Measurements from ENCODE around the gene PNMA3. TPM values are rescaled to one million over a fixed set of nuclear protein-coding genes. Genes with fewer than 3 reads are reported as not detected.

PNMA3 gene
- total and polyA plus RNA-seq, 2 of the 4 experiments (the other 2 are of a cell fraction): 0.03 TPM; not detected in 1

- Histone ChIP-seq H3K14ac (replicated peaks; ENCODE audit: low read depth, low read length) (no peak overlapping the region), H3K56ac (ENCODE audit: extremely low read depth, insufficient read depth, low read length) (no peak overlapping the region), H3K9me3 (ENCODE audit: control insufficient read depth, insufficient read depth, low read length) (peaks cover 4% of the 10 kb centered on the region; the same call in 1 of the 2 replicates), H3K4ac (ENCODE audit: low read depth, low read length) (no peak overlapping the region), H2BK5ac (ENCODE audit: low read depth, low read length, poor library complexity, severe bottlenecking) (no peak overlapping the region), H2AK9ac (replicated peaks; ENCODE audit: low read depth, low read length, poor library complexity) (no peak overlapping the region), H2BK15ac (ENCODE audit: low read depth, low read length) (no peak overlapping the region), H2BK120ac (ENCODE audit: low read depth, low read length) (no peak overlapping the region), H3K27me3 (ENCODE audit: control insufficient read depth, insufficient read depth, low read length) (peaks cover 11% of the 10 kb centered on the region; the same call in 1 of the 2 replicates), H3K4me2 (ENCODE audit: low read depth, low read length) (no peak overlapping the region), H2AFZ (replicated peaks; ENCODE audit: low read length, poor library complexity) (no peak overlapping the region), H3K36me3 (ENCODE audit: control insufficient read depth, insufficient read depth, low read length) (no peaks in the 10 kb centered on the region), H3K9ac (ENCODE audit: low read depth, low read length) (no peak overlapping the region), H4K91ac (ENCODE audit: insufficient read depth, low read depth, low read length) (no peak overlapping the region), H4K20me1 (ENCODE audit: insufficient read depth, low read length) (no peaks in the 10 kb centered on the region), H3K79me1 (ENCODE audit: low read depth in 1 of 2, low read length in 2 of 2) (no peaks in the 10 kb centered on the region), H3K4me3 (ENCODE audit: insufficient read depth, low read depth, low read length) (no peak overlapping the region), H2BK20ac (ENCODE audit: low read depth, low read length) (no peak overlapping the region), H3K23ac (ENCODE audit: low read depth, low read length) (no peak overlapping the region), H3K4me1 (ENCODE audit: control insufficient read depth, insufficient read depth, low read length) (peaks cover 1% of the 10 kb centered on the region; the same call in 1 of the 2 replicates), H3K27ac (ENCODE audit: insufficient read depth, low read length) (no peak overlapping the region), H3K18ac (ENCODE audit: low read depth, low read length) (no peak overlapping the region), H2AK5ac (ENCODE audit: low read depth, low read length) (no peak overlapping the region), H4K8ac (ENCODE audit: low read depth in 2 of 2, low read length in 2 of 2) (no peak overlapping the region), H4K5ac (ENCODE audit: low read depth, low read length) (no peak overlapping the region), H3K9me1 (ENCODE audit: insufficient read depth, low read length) (no peaks in the 10 kb centered on the region)
- WGBS, 2 experiments (ENCODE audit: extremely low coverage in 2 of 2, insufficient read length in 1 of 2): no CpG with 5 or more reads among the region's 3 CpGs
- intact Hi-C loops (cut with micrococcal nuclease): no loop called here
- no TSS peak for BruUV-seq (replicated peaks)
- dilution Hi-C loops (cut with HindIII; ENCODE audit: low sequenced_read_pairs, unreplicated experiment): no loop called here
- DNase-seq (peak; percentile 55), ATAC-seq (ENCODE audit: low read depth) (peak; percentile 48)
- POLR2A ChIA-PET (ENCODE audit: unreplicated experiment): interaction anchor here (0.6 kb wide), 1 partner anchor 28 kb away, joined by 3 read pairs; no protein-coding TSS in a partner anchor
- CTCF ChIA-PET: no interaction called here
- TF ChIP-seq MXI1 (IDR thresholded peaks at IDR 0.05; ENCODE audit: borderline replicate concordance, low read depth, low read length): no peak
- peak; percentile 21; the same call in 1 of the 2 replicates for TF ChIP-seq FOS (IDR thresholded peaks at IDR 0.05; ENCODE audit: low read depth, low read length)
- TF ChIP-seq MAFK (IDR thresholded peaks at IDR 0.05; ENCODE audit: low read depth, low read length): no peak
- no peak for TF ChIP-seq SMC3 (IDR thresholded peaks at IDR 0.05; ENCODE audit: low read depth, low read length)
- in situ Hi-C loops (cut with MboI; ENCODE audit: low sequenced_read_pairs): no loop called here
Observed at GRCh38 chrX:153061732-153062131, 5.5 kb downstream of the PNMA3 start.
